CD4-positive, alpha-beta memory T cell (primary cell): Measurements from ENCODE around the gene ZDHHC19. TPM values are rescaled to one million over a fixed set of nuclear protein-coding genes. Genes with fewer than 3 reads are reported as not detected.
"Not testable (repeated sequence)": the region's sequence is repeated elsewhere in the genome, so short reads cannot be mapped to it uniquely, and the experiment has no call there.

Source experiments
- CTCF ChIA-PET: fragments of 350-600 bp; sonication (Branson Sonifier 250); formaldehyde crosslinking; loops from one replicate; lab custom pipeline; 2021; ENCODE audit warnings: inconsistent platforms; ENCODE audit not compliant: partially characterized antibody; lab: Charles Lee
- POLR2A ChIA-PET: fragments of 350-600 bp; sonication (Branson Sonifier 250); formaldehyde crosslinking; loops from one replicate; lab custom pipeline; 2021; ENCODE audit not compliant: partially characterized antibody; lab: Charles Lee
- DNase-seq, 5 donors: peaks; one replicate each; pipeline versions ENCODE4 v3.0.0 to v3.0.0-alpha.2; 2020 to 2022; ENCODE audit warnings: mixed read lengths in 1 of 5
- H3K27ac ChIP-seq: one replicate; pipeline ENCODE4 v1.7.0; 2013; ENCODE audit warnings: low read depth, low read length
- H3K27me3 ChIP-seq: 2 replicates; pipeline ENCODE4 v1.7.0; 2013; ENCODE audit warnings: mild to moderate bottlenecking, low read length, moderate library complexity; ENCODE audit not compliant: insufficient read depth
- H3K36me3 ChIP-seq: 2 replicates; pipeline ENCODE4 v1.7.0; 2013; ENCODE audit warnings: mild to moderate bottlenecking, low read length, moderate library complexity; ENCODE audit not compliant: insufficient read depth
- H3K4me1 ChIP-seq: 2 replicates; pipeline ENCODE4 v1.7.0; 2013; ENCODE audit warnings: mild to moderate bottlenecking, low read length, moderate library complexity; ENCODE audit not compliant: insufficient read depth
- H3K4me3 ChIP-seq, 2 donors: one replicate each; pipeline ENCODE4 v1.7.0; 2013; ENCODE audit warnings: low read length in 2 of 2, mild to moderate bottlenecking in 1 of 2
- H3K9me3 ChIP-seq, 2 donors: one replicate each; pipeline ENCODE4 v1.7.0; 2013; ENCODE audit warnings: low read length in 2 of 2, control low read depth in 1 of 2; ENCODE audit not compliant: control insufficient read depth in 1 of 2
- H3K27ac Mint-ChIP-seq, 7 donors: one replicate each; pipeline ENCODE4 v1.8.0; 2020 to 2021; ENCODE audit warnings: mixed read lengths in 7 of 7, mild to moderate bottlenecking in 6 of 7, inconsistent platforms in 3 of 7, moderate library complexity in 3 of 7
- H3K27me3 Mint-ChIP-seq, 2 donors: one replicate each; pipeline ENCODE4 v1.8.0; 2020 to 2021; ENCODE audit warnings: mixed read lengths in 2 of 2
- H3K36me3 Mint-ChIP-seq, 2 donors: one replicate each; pipeline ENCODE4 v1.8.0; 2020 to 2021; ENCODE audit warnings: mixed read lengths in 2 of 2, inconsistent platforms in 1 of 2, mild to moderate bottlenecking in 1 of 2
- H3K4me1 Mint-ChIP-seq, 4 donors: one replicate each; pipeline ENCODE4 v1.8.0; 2020 to 2021; ENCODE audit warnings: mixed read lengths in 4 of 4, mild to moderate bottlenecking in 1 of 4
- H3K4me3 Mint-ChIP-seq, 8 donors: one replicate each; pipeline ENCODE4 v1.8.0; 2020 to 2021; ENCODE audit warnings: mixed read lengths in 8 of 8, mild to moderate bottlenecking in 7 of 8, moderate library complexity in 6 of 8, inconsistent platforms in 3 of 8
- H3K9me3 Mint-ChIP-seq, 8 donors: one replicate each; pipeline ENCODE4 v1.8.0; 2020 to 2021; ENCODE audit warnings: mixed read lengths in 8 of 8, mild to moderate bottlenecking in 5 of 8, inconsistent platforms in 3 of 8, moderate library complexity in 1 of 8
- intact Hi-C: fragments of 100-400 bp; cut with micrococcal nuclease; formaldehyde crosslinking; loops from one replicate; pipeline ENCODE4 v1.15.1; 2023
- polyA plus RNA-seq, 2 donors: library from polyadenylated mRNA; unstranded; fragments of 300-500 nt; fragmentation: Illumina TruSeq; gene quantifications; one replicate each; pipeline ENCODE4 v1.2.3, GENCODE V29; 2021
- total RNA-seq, 2 experiments: library from RNA; stranded (reverse); gene quantifications; one replicate each; pipeline ENCODE4 v1.2.3, GENCODE V29; 2021

The ZDHHC19 gene
- total and polyA plus RNA-seq, 4 experiments from 2014 or later: not detected

DNA sequence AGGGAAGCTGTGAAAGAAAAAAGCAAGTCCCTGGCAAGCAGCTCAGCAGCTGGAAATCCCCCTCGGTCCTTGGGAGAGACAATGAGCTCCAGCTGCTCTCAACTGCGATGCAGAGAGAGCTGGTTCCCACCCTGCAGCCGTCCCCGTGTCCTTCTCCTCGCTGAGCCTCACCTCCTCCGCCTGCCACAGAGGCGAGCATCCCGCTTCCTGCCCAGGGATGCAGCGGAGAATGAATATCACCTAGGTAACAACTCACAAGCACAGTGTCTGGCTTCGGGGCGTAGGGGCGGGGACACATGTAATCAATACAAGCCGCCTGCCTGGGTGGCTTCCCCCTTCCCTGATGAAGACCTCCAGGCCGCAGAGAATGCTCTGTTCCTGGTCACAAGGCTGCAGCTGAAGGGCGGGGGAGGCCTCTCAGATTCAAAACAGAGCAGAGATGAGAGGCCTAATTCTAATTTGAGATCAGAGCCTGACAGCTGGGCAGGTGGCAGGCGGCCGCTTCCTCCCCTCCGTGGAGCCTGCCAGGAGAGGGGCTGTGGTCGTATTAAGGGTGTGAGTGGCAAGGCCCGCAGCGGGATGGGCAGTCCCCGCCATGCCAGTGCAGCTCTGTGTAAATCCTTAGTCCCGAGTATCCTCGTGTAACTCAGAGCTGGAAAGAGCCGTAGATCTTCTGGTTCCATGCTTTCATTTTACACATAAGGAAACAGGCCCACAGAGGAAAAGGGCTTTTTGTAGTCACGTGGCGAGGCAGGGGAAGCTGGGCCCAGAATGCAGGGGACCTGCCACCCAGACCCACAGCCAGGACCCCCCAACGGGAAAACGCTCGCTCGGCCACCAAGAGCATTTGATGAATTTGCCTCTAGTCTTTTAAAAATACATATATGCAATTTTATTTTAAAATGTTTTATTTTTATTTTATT is 24.3 kb downstream of the ZDHHC19 start:
- no peaks in the 10 kb centered on the region for H3K36me3 ChIP-seq
- Mint-ChIP-seq H3K4me1 (peaks cover 18 to 46% (median 30%) of the 10 kb centered on the region in 4 donors), H3K4me3 (peak overlapping the region; percentile 28 to 89 (median 72)), H3K27ac (peak overlapping the region; percentile 62 to 96 (median 92)), H3K9me3 (no peaks in the 10 kb centered on the region), H3K27me3 (no peaks in the 10 kb centered on the region), H3K36me3 (no peaks in the 10 kb centered on the region)
- CTCF ChIA-PET: interaction anchor here (2.8 to 4.3 kb wide), 2 partner anchors 10 to 114 kb away, joined by 11 to 30 read pairs; no protein-coding TSS in a partner anchor
- POLR2A ChIA-PET: interaction anchor here (0.5 to 4.8 kb wide), 3 partner anchors 9 to 114 kb away, joined by 3 to 26 read pairs (median 4); no protein-coding TSS in a partner anchor
- H3K4me1 ChIP-seq: peaks cover 44% of the 10 kb centered on the region
- no peak overlapping the region for H3K4me3 ChIP-seq
- no peaks in the 10 kb centered on the region for H3K9me3 ChIP-seq
- intact Hi-C loops: no loop called here
- peak overlapping the region; percentile 63 for H3K27ac ChIP-seq
- no peaks in the 10 kb centered on the region for H3K27me3 ChIP-seq
- DNase-seq: peak in 1 of 5 donors; percentile 59

DNA sequence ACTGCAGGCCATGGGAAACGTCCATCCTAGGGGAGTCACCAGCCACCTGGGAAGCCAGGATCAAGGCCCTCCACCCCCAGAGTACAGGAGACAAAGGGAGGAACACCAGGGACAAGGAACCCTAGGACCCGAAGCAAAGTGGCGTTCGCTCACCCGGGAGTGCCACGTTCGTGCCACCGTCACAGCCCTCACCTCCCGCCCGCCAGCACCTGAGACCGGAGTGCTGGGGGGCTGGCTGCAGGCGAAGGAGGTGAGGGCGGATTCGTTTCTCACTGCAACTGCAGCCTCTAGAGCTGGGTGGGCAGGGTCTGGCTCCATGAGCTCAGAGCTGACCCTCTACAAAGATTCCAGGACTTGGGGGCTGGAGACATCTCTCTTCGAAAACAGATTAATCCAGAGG is 26.3 kb downstream of the ZDHHC19 start:
- peak overlapping the region in 1 of 7 donors; percentile 8 for H3K27ac Mint-ChIP-seq
- ChIA-PET POLR2A (no interaction called here), CTCF (interaction anchor here (4.3 kb wide), 1 partner anchor 111 kb away, joined by 30 read pairs; no protein-coding TSS in a partner anchor)
- Histone ChIP-seq H3K9me3 (no peaks in the 10 kb centered on the region), H3K27me3 (no peaks in the 10 kb centered on the region), H3K4me3 (no peak overlapping the region), H3K27ac (no peak overlapping the region), H3K36me3 (no peaks in the 10 kb centered on the region), H3K4me1 (peaks cover 56% of the 10 kb centered on the region)
- H3K27me3 Mint-ChIP-seq: no peaks in the 10 kb centered on the region
- H3K36me3 Mint-ChIP-seq: no peaks in the 10 kb centered on the region
- H3K4me1 Mint-ChIP-seq: peaks cover 29 to 56% (median 42%) of the 10 kb centered on the region in 4 donors
- DNase-seq: no peak
- no peak overlapping the region for H3K4me3 Mint-ChIP-seq
- intact Hi-C loops: no loop called here
- no peaks in the 10 kb centered on the region for H3K9me3 Mint-ChIP-seq

- POLR2A ChIA-PET, H3K4me3 Mint-ChIP-seq, intact Hi-C loops, H3K9me3 ChIP-seq, H3K9me3 Mint-ChIP-seq, H3K36me3 Mint-ChIP-seq, H3K27me3 ChIP-seq, H3K36me3 ChIP-seq, H3K27me3 Mint-ChIP-seq, DNase-seq, H3K4me3 ChIP-seq, H3K27ac ChIP-seq: not testable (repeated sequence)
- H3K4me1 ChIP-seq: peaks cover 64% of the 10 kb centered on the region
- peak overlapping the region in 3 of 7 donors; percentile 35 to 91 (median 72) for H3K27ac Mint-ChIP-seq
- CTCF ChIA-PET: interaction anchor here (1.2 to 4.3 kb wide), 2 partner anchors 13 to 111 kb away, joined by 4 to 30 read pairs; no protein-coding TSS in a partner anchor
- H3K4me1 Mint-ChIP-seq: peaks cover 36 to 64% (median 50%) of the 10 kb centered on the region in 4 donors
Measured at GRCh38 chr3:196184169-196184432, 27.1 kb downstream of the ZDHHC19 start.

DNA sequence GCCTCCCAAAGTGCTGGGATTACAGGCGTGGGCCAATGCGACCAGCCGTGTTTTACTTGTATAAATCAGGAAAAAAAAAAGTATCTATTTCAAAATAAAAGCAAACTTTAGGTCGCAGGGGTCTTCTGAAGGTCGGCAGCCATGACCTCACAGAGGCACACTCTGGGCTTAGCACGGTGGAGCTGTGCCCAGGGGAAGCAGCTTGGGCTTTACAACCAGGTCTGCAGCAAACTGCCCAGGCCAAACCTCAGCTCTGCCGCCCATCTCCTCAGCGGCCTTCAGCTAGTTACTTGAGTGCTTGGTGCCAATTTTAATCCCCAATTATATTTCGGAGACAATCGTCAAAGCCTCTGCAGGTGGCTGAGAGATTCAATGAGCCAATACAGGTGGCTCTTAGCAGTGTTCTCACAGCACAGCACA is 30.1 kb downstream of the ZDHHC19 start:
- Histone ChIP-seq H3K9me3 (no peaks in the 10 kb centered on the region), H3K27ac (peak overlapping the region; percentile 61), H3K36me3 (no peaks in the 10 kb centered on the region), H3K27me3 (no peaks in the 10 kb centered on the region), H3K4me3 (peak overlapping the region in 1 of 2 donors; percentile 2), H3K4me1 (peaks cover 67% of the 10 kb centered on the region)
- no peaks in the 10 kb centered on the region for H3K27me3 Mint-ChIP-seq
- ChIA-PET POLR2A (interaction anchor here (1.5 to 5.5 kb wide), 5 partner anchors 12 to 137 kb away, joined by 4 to 124 read pairs (median 35); partner anchors contain the start of genes DYNLT2B and TFRC), CTCF (interaction anchor here (0.6 to 3.3 kb wide), 5 partner anchors 15 to 108 kb away, joined by 3 to 27 read pairs (median 4); no protein-coding TSS in a partner anchor)
- peaks cover 34 to 64% (median 47%) of the 10 kb centered on the region in 4 donors for H3K4me1 Mint-ChIP-seq
- H3K4me3 Mint-ChIP-seq: peak overlapping the region in 6 of 8 donors; percentile 13 to 85 (median 72)
- DNase-seq: no peak
- intact Hi-C loops: no loop called here
- peak overlapping the region; percentile 91 to 99 (median 96) for H3K27ac Mint-ChIP-seq
- no peaks in the 10 kb centered on the region for H3K36me3 Mint-ChIP-seq
- H3K9me3 Mint-ChIP-seq: no peaks in the 10 kb centered on the region

GRCh38 chr3:196180346-196180745 is 30.9 kb downstream of the ZDHHC19 start:
- peak overlapping the region; percentile 91 to 99 (median 98) for H3K27ac Mint-ChIP-seq
- ChIA-PET POLR2A (interaction anchor here (1.0 to 5.5 kb wide), 13 partner anchors 9 to 322 kb away, joined by 3 to 124 read pairs (median 6); partner anchors contain the start of genes DYNLT2B and TFRC), CTCF (interaction anchor here (1.0 to 2.3 kb wide), 7 partner anchors 12 to 113 kb away, joined by 3 to 33 read pairs (median 5); no protein-coding TSS in a partner anchor)
- Histone ChIP-seq H3K9me3 (no peaks in the 10 kb centered on the region), H3K27ac (peak overlapping the region; percentile 61), H3K4me1 (peaks cover 66% of the 10 kb centered on the region), H3K27me3 (no peaks in the 10 kb centered on the region), H3K4me3 (peak overlapping the region in 1 of 2 donors; percentile 34), H3K36me3 (no peaks in the 10 kb centered on the region)
- no peaks in the 10 kb centered on the region for H3K9me3 Mint-ChIP-seq
- H3K27me3 Mint-ChIP-seq: no peaks in the 10 kb centered on the region
- H3K4me3 Mint-ChIP-seq: peak overlapping the region in 7 of 8 donors; percentile 46 to 85 (median 79)
- DNase-seq: no peak
- peaks cover 34 to 64% (median 47%) of the 10 kb centered on the region in 4 donors for H3K4me1 Mint-ChIP-seq
- no peaks in the 10 kb centered on the region for H3K36me3 Mint-ChIP-seq
- intact Hi-C loops: no loop called here

- DNase-seq: peak; percentile 83 to 94 (median 85)
- ChIA-PET POLR2A (interaction anchor here (0.6 to 5.5 kb wide), 20 partner anchors 9 to 322 kb away, joined by 3 to 124 read pairs (median 4); partner anchors contain the start of genes DYNLT2B and TFRC), CTCF (interaction anchor here (1.0 to 2.3 kb wide), 8 partner anchors 12 to 112 kb away, joined by 3 to 33 read pairs (median 6); partner anchors contain the start of gene TFRC)
- no peaks in the 10 kb centered on the region for H3K9me3 ChIP-seq
- Mint-ChIP-seq H3K4me1 (peaks cover 34 to 64% (median 47%) of the 10 kb centered on the region in 4 donors), H3K27me3 (no peaks in the 10 kb centered on the region), H3K4me3 (peak overlapping the region; percentile 46 to 85 (median 78)), H3K36me3 (no peaks in the 10 kb centered on the region), H3K27ac (peak overlapping the region; percentile 91 to 99 (median 98)), H3K9me3 (no peaks in the 10 kb centered on the region)
- intact Hi-C loops: loop anchor here (1.0 kb wide), 4 partner anchors 13 to 106 kb away; partner anchors contain the start of gene TFRC
- peak overlapping the region in 1 of 2 donors; percentile 34 for H3K4me3 ChIP-seq
- peaks cover 66% of the 10 kb centered on the region for H3K4me1 ChIP-seq
- peak overlapping the region; percentile 61 for H3K27ac ChIP-seq
- no peaks in the 10 kb centered on the region for H3K27me3 ChIP-seq
- H3K36me3 ChIP-seq: no peaks in the 10 kb centered on the region
Measured at GRCh38 chr3:196179380-196180308, 31.6 kb downstream of the ZDHHC19 start.
